Raji (cell line): Measurements from ENCODE around the gene RIMKLA.

Source experiments
- POLR2A ChIP-seq: IDR thresholded peaks from 2 replicates; pipeline ENCODE4 v1.6.1; 2011; ENCODE audit warnings: low read depth, low read length, control low read depth; ENCODE audit not compliant: insufficient read depth

The RIMKLA gene

DNA sequence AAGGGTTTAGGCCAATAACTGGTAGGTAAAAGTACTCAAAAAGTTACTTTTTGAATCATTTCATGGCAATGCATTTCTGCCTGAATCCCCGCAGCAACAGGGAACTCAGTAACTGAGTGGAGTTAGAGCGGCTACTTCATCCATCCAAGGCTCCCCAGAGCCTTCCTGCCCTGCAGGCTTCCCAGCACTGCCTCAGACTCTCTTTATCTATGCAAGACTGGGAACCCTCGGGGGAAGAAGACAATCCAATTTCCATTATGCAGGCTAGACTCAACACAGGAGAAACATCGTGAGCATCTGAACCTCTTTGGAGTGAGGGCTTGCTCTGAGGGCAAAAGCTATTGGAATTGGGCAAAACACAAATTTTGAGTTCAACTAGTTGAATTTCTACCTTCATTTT, 52.1 kb downstream of the RIMKLA start:
- no peak for TF ChIP-seq POLR2A

DNA sequence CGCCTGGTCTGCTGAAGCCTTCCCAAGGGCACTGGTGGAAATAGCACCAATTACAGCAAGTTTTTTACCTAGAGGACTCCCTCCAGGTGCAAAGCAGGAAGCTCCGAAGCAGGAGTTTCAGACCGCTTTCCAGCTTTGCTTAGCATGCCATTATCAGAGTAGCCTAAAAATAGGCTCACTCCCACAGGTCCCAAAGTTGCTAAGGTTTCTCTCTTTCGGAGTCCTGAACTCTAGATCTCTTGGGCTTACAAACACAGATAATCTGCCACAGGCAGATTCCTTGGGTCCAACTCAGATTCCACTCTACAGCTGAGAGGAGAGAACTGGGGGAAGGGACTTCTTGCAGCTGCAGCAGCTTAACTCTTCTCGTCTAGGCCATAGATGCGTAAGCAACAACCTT, 52.8 kb downstream of the RIMKLA start:
- TF ChIP-seq POLR2A: no peak

DNA sequence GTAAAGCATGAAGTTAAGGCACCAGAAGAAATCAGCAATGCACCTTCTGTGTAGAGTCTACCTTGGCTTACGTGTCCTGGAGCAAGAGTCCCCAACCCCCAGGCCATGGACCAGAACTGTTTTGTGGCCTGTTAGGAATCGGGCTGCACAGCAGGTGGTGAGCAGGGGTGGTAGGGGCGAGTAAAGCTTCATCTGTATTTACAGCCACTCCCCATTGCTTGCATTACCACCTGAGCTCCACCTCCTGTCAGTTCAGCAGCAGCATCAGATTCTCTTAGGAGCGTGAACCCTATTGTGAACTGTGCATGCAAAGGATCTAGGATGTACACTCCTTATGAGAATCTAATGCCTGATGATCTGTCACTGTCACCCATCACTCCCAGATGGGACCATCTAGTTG, 53.7 kb downstream of the RIMKLA start:
- TF ChIP-seq POLR2A: no peak

DNA sequence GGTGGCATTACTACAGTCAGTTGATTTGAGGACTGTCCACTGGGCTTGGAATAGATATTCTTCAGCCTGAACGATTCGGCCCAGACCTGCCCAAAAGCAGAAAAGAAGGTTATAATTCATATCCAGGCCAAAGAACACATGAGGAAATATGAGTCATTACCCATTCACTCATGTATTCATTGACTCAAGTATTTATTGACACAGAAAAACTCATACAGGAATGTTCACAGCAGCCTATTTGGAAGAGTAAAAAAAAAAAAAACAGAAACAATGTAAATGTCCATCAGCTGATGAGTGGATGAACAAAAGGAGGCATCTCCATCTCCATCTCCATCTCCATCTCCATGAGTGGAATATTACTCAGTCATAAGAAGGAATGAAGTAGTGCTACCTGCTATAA, 59.3 kb downstream of the RIMKLA start:
- TF ChIP-seq POLR2A: no peak

DNA sequence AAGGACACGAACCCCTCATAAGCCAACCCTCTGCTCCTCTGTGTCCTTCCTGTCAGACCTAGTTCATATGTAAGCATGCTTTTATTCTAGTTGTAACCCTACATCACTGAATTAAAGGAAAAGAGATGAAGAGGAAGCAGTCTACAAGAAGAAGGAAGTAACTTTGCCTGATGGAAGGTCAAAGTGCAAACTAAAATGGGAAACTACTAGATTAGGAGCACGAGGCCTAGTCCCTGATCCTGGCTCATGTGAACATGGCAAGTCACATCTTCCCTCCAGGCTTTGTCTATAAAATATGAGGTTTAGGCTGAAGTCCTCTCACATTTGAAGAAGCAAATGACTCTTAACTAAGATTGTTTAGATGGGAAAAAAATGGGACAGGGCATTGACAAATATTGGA, 62.1 kb downstream of the RIMKLA start:
- no peak for TF ChIP-seq POLR2A

DNA sequence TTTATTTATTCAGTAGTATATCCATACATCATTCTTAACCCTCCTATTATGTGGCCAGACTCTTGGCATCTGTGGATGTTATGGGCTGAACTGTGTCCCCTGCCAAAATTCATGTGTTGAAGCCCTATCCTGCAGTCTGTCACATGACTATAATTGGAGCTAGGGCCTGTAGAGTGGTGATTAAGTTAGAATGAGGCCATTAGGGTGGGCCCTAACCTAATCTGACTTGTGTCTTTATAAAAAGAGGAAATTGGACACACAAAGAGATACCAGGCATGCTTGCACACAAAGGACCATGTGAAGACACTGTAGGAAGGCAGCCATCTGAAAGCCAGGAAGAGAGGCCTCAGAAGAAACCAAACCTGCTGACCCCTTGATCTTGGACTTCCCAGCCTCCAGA, 68.7 kb downstream of the RIMKLA start:
- no peak for TF ChIP-seq POLR2A

DNA sequence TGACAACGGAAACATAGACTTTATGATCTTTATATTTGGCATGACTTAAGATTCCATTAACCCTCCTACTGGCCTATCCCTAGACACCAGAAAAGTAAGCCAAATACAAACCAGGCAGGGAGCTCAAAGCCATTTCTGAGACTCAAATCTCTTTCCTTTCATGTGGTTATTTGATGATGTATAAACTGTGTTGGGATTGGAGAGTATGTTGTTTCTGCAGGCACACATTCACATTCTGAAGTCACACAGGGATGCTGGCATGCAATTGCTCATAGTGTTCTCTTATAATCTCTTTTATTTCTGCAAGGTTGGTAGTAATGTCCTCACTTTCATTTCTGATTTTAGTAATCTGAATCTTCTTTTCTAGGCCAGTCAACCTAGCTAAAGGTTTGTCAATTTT, 69.5 kb downstream of the RIMKLA start:
- no peak for TF ChIP-seq POLR2A

DNA sequence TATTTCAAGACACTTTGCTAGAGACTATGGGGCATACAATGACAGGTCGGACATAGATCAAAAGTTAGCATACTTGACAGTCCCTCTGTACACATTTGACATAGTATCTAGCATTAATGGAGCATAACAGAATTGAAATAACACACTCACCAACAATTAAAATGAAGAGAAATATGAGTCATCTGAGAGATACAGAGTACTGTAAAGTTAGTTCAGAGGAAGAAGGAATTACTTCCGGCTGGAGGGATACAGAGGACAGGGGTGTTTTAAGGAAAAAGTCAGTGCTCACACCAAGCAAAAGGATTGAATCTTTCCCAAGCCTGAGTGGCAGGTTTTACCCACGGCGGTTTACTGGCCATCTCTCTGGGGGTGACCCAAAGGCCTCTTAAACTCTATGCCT, 72.8 kb downstream of the RIMKLA start:
- TF ChIP-seq POLR2A: no peak

DNA sequence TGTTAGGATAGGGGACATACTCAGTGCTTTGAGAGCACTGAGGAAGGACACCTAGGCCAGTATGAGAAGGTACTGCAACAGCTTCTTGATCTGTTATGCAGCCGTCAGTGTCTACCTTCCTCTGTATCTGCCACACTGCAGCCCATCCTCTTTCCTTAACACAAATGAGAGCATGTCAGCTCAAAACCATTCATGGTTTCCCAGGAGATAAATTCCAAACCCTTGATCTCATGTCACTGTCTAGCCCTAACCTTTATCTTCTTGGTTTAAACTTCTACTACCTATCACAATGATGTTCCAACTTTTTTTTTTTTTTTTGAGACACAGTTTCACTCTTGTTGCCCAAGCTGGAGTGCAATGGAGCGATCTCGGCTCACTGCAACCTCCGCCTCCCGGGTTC, 73.8 kb downstream of the RIMKLA start:
- TF ChIP-seq POLR2A: no peak

DNA sequence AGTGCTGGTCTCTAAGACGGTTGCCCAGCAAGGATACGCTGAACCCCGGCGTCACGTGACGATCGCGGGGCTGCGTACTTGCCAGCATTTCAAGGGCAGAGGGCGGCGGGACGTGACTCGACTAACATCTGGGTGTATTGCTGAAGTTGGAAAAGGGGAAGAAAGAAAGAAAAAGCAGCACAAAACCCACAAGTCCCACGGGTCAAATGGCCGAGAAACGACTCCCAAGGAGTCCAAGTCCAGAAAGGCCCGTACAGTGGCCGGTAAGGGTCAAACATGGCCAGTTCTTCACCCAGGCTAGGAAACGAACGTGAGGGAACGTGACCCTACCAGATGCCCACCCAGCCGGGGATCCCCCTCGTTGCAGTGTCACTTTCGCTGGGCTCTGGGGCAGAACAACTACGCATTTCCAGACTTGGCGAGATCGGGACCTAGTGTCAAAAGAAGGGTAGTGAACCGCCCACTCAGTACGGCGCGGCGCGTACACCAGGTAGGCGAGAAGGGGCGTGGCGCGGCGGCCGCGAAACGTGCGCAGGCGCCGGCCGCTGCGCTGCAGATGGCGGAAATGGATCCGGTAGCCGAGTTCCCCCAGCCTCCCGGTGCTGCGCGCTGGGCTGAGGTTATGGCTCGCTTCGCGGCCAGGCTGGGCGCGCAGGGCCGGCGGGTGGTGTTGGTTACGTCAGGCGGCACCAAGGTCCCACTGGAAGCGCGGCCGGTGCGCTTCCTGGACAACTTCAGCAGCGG, 75.6 kb downstream of the RIMKLA start, which contains the start of the genes PPCS and ZMYND12:
PPCS (plus strand) TSS at position 534 of the 744 bp plus-strand sequence; CDS start at position 557, 23 bp downstream.
ZMYND12 (minus strand) TSS at position 13 of the 744 bp plus-strand sequence. CDS start 25 bp downstream, outside the sequence.
- TF ChIP-seq POLR2A: peak; percentile 89

DNA sequence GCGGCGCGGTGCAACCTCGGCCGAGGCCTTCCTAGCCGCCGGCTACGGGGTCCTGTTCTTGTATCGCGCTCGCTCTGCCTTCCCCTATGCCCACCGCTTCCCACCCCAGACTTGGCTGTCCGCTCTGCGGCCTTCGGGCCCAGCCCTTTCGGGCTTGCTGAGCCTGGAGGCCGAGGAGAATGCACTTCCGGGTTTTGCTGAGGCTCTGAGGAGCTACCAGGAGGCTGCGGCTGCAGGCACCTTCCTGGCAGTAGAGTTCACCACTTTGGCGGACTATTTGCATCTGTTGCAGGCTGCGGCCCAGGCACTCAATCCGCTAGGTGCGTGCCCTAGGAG, 76.1 kb downstream of the RIMKLA start:
- TF ChIP-seq POLR2A: no peak; the same call in 1 of the 2 replicates

DNA sequence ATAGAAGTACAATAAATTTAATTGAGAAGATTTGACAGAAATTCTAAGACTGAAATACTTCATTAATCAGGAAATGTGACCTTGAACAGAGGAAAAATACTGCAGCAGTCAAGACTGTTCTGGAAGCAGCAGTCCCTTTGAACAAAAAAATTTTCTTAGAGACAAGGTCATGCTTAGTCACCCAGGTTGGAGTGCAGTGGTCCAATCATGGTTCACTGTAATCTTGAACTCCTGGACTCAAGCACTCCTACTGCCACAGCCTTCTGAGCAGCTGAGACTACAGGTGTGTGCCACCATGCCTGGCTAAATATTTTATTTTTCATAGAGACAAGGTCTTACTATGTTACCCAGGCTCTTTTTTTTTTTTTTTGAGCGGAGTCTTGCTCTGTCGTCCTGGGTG, 80.6 kb downstream of the RIMKLA start:
- no peak for TF ChIP-seq POLR2A

DNA sequence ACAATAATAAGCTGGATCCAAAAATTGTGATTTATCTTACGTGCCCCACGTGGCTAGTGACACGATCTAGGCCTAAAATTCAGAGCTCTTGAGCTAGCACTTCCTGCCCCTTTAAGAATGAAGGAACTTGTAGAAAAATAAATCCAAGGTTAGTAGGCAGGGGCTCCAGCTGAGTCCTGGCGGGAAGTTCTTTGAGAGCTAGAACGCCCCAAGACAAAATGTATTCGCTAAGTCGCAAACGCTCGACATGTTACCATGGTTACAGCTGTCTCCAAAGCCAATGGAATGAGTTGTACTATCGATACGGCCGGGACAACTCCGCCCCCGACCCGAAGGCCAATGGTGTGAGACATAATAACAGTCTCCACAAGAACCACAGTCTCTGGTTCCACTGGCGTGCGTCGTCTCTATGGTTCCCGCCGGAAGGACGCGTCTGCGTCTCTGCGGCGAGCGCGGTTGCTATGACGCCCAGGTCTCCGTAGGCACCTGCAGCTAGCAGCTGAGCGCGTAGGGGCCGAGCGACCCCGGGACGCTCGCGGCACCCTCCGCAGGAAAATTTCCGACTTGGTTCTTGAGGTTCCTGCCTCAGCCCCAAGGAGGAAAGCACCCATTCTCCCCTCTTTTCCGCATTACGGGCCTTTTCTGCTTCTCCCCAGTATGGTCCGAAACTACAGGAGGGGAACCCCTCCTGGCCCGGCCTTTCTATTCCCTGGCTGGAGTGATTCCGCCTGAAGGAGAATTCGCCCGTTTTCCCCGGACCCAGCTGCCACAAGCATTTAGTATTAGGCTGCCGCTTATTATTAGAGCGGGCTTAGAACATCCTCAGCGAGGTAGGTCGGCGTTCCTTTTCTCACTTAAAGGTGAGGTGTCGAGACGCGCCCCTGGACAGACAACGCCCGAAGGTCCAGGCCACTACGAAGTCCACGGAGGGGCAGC, 82.5 kb downstream of the RIMKLA start, which contains the start of gene CCDC30:
CCDC30 (plus strand) TSS at position 459 of the 936 bp plus-strand sequence. CDS start 17,266 bp downstream, outside the sequence.
- no peak for TF ChIP-seq POLR2A

DNA sequence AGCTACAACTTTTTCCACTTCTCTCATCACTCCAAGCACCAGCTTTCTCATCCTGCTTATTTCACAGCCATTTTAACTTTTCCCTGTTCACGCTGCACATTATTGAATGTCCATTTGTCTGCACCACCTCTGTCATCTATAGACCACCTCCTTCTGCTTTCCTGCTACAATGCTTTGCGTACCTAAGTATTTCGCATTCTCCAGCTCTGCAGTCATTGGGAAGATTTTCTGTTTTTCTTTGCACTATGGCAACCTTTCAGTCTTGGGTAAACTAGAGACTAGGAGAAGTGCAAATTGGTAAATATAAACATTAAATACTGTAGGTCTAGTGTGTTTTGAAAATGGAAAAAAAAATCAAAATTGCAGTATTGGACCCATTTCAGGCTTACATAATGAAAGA, 83.3 kb downstream of the RIMKLA start:
- no peak for TF ChIP-seq POLR2A

DNA sequence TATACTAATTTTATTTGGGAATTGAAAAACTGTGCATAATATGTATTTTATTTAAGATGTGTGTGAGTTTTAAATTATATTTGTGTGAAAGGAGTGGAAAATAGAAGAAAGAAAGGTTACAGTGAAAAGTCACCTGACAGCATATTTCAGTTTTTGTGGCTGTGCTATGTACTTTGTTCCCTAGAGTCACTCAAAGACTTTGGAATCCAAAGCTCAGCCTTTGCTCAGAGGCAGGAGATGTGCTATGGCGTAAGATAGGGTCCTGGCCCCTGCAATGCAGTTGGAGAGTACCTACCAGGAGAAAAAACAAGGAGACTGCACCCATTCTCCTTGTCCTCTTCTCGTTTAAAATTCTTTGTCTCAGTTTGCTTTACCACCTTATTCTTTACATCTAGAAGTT, 85.4 kb downstream of the RIMKLA start:
- no peak for TF ChIP-seq POLR2A

DNA sequence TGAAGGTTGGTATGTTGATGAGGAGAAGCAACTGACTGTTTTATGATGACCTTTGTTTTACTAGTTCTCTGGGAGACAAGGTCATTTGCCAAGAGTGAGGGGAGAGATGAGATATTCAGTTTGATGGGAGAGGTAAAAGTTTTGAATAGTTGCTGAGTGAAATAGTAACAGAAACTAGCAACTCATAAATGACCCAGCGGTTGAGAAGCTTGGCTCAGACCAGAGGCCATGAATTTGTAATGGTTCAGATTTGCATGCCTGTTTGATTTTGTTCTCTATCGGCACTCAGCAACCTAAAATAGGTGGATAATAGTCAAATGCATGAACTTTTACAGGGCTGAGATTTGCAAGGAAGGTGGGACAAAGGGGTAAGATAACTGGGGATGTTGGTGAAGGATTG, 89.1 kb downstream of the RIMKLA start:
- no peak for TF ChIP-seq POLR2A
